ENCODE measurements around the gene ARAP1. TPM values are rescaled to one million over a fixed set of nuclear protein-coding genes. Genes with fewer than 3 reads are reported as not detected.

ARAP1 gene
- total RNA-seq, 2 donors from 2014 or later, result 74.0 to 83.8 TPM

GRCh38 chr11:72641522-72642042 is 110.6 kb downstream of the ARAP1 start:
- H3K27ac ChIP-seq, result peak overlapping the region; percentile 22 to 75
- H3K9me3 ChIP-seq, result no peaks in the 10 kb centered on the region
- no peaks in the 10 kb centered on the region for H3K27me3 ChIP-seq
- DNase-seq (ENCODE audit: low spot score), result no peak
- TF ChIP-seq CTCF (IDR thresholded peaks at IDR 0.05), result no peak
- peak overlapping the region; percentile 62 to 68 for H3K4me3 ChIP-seq
- H3K36me3 ChIP-seq, result no peaks in the 10 kb centered on the region
- peaks cover 0 to 44% of the 10 kb centered on the region in 2 donors for H3K4me1 ChIP-seq

GRCh38 chr11:72639502-72640375 is 112.5 kb downstream of the ARAP1 start:
- Histone ChIP-seq H3K27me3 (no peaks in the 10 kb centered on the region), H3K36me3 (no peaks in the 10 kb centered on the region), H3K27ac (peak overlapping the region; percentile 54 to 75), H3K4me1 (peaks cover 0 to 54% of the 10 kb centered on the region in 2 donors), H3K9me3 (no peaks in the 10 kb centered on the region), H3K4me3 (peak overlapping the region; percentile 62 to 68)
- no peak for DNase-seq (ENCODE audit: low spot score)
- no peak for TF ChIP-seq CTCF (IDR thresholded peaks at IDR 0.05)

GRCh38 chr11:72637926-72638325 is 114.3 kb downstream of the ARAP1 start:
- TF ChIP-seq CTCF (IDR thresholded peaks at IDR 0.05), result no peak
- Histone ChIP-seq H3K4me1 (peaks cover 0 to 65% of the 10 kb centered on the region in 2 donors), H3K36me3 (no peaks in the 10 kb centered on the region), H3K4me3 (no peak overlapping the region), H3K9me3 (no peaks in the 10 kb centered on the region), H3K27ac (peak overlapping the region in 1 of 2 donors; percentile 52), H3K27me3 (no peaks in the 10 kb centered on the region)
- no peak for DNase-seq (ENCODE audit: low spot score)

- no peaks in the 10 kb centered on the region for H3K9me3 ChIP-seq
- no peak overlapping the region for H3K4me3 ChIP-seq
- no peak for DNase-seq (ENCODE audit: low spot score)
- H3K27me3 ChIP-seq, result no peaks in the 10 kb centered on the region
- no peak for TF ChIP-seq CTCF (IDR thresholded peaks at IDR 0.05)
- no peaks in the 10 kb centered on the region for H3K36me3 ChIP-seq
- H3K27ac ChIP-seq, result no peak overlapping the region
- H3K4me1 ChIP-seq, result peaks cover 0 to 67% of the 10 kb centered on the region in 2 donors
Measured at GRCh38 chr11:72637198-72637597, 115.0 kb downstream of the ARAP1 start.

GRCh38 chr11:72636376-72636775 is 115.8 kb downstream of the ARAP1 start:
- Histone ChIP-seq H3K27me3 (no peaks in the 10 kb centered on the region), H3K36me3 (no peaks in the 10 kb centered on the region), H3K27ac (peak overlapping the region; percentile 15 to 84), H3K4me1 (peaks cover 0 to 69% of the 10 kb centered on the region in 2 donors), H3K9me3 (no peaks in the 10 kb centered on the region), H3K4me3 (no peak overlapping the region)
- DNase-seq (ENCODE audit: low spot score), result no peak
- TF ChIP-seq CTCF (IDR thresholded peaks at IDR 0.05), result no peak

Data from right atrium auricular region (tissue), 2 donors.